DND-41 (cell line): Measurements from ENCODE around the gene ZMYND11.

Source experiments
- CTCF ChIP-seq: IDR thresholded peaks from 2 replicates; pipeline ENCODE4 v1.5.1; 2012; ENCODE audit warnings: borderline replicate concordance, low read length, moderate library complexity, mild to moderate bottlenecking; ENCODE audit not compliant: poor library complexity, severe bottlenecking; ENCODE audit errors: extremely low read depth
- EZH2 ChIP-seq: IDR thresholded peaks from 3 replicates; pipeline ENCODE4 v1.6.1; 2012; ENCODE audit warnings: borderline replicate concordance, low read depth, mild to moderate bottlenecking, moderate library complexity, low read length, inconsistent platforms; ENCODE audit not compliant: severe bottlenecking

- no peak for TF ChIP-seq CTCF
- no peak for TF ChIP-seq EZH2
Observed at GRCh38 chr10:301536-301935, 166.3 kb downstream of the ZMYND11 start.
